Urinary bladder (tissue), 4 donors: ENCODE data around the gene ANKFY1. TPM values are rescaled to one million over a fixed set of nuclear protein-coding genes. Genes with fewer than 3 reads are reported as not detected.
A peak's percentile ranks its signal among the peaks of the same experiment; 100 is the strongest.
"Not testable (repeated sequence)": the region's sequence is repeated elsewhere in the genome, so short reads cannot be mapped to it uniquely, and the experiment has no call there.

Source experiments
- DNase-seq: peaks from one replicate; pipeline ENCODE4 v3.0.0-alpha.2; 2015; ENCODE audit errors: extremely low spot score
- H3K27ac ChIP-seq: one replicate; pipeline ENCODE4 v1.5.1; 2013; ENCODE audit warnings: low read depth, mild to moderate bottlenecking, moderate library complexity
- H3K36me3 ChIP-seq: one replicate; pipeline ENCODE4 v1.6.1; 2013; ENCODE audit warnings: mild to moderate bottlenecking, moderate library complexity; ENCODE audit not compliant: insufficient read depth
- H3K4me1 ChIP-seq: one replicate; pipeline ENCODE4 v1.6.1; 2013; ENCODE audit warnings: mild to moderate bottlenecking, moderate library complexity; ENCODE audit not compliant: insufficient read depth
- H3K4me3 ChIP-seq: one replicate; pipeline ENCODE4 v1.5.1; 2013; ENCODE audit warnings: low read depth, low read length
- WGBS: extraction: QIAGEN DNeasy Blood & Tissue Kit; methylation state at CpG from one replicate; pipeline ENCODE4 v1.1.7; 2013; 5-methylcytosine and 5-hydroxymethylcytosine counted together
- polyA plus RNA-seq: library from polyadenylated mRNA; stranded (reverse); fragments of 200-250 nt; gene quantifications from one replicate; pipeline ENCODE4 v1.2.3, GENCODE V29; 2013
- total RNA-seq: library from RNA; depleted of rRNA; stranded (reverse); fragments of >200 nt; gene quantifications from one replicate; pipeline ENCODE4 v1.2.3, GENCODE V29; 2014
- donor health status: healthy with polysubstance abuse.
- donor health status: healthy.

ANKFY1 gene
- total and polyA plus RNA-seq, 2 donors: 21.3 to 52.7 TPM

DNA sequence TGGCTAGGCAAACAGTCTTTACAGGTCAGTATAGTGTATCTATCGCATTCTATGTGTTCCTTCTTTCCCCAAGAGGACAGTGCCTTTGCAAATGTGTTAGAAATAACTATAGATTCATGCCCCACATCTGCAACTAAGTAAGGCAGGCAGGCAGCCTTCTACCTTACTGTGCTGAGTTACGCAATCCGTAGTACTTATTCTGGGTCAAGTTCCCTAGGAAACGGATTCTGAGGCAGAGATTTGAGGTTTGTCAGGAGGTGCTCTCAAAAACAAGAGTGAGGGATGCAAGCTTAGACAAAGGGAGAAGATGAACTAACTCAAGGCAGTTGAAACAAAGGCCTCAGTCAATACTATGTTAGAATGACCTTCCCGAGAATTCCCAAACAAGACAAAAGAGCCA, 12.7 kb upstream of the ANKFY1 start:
- no peaks in the 10 kb centered on the region for H3K4me1 ChIP-seq
- no peak overlapping the region for H3K4me3 ChIP-seq
- no peak overlapping the region for H3K27ac ChIP-seq
- no peak for DNase-seq
- H3K36me3 ChIP-seq: no peaks in the 10 kb centered on the region
- 97% methylated on average over 5 of the region's 5 CpGs for WGBS

DNA sequence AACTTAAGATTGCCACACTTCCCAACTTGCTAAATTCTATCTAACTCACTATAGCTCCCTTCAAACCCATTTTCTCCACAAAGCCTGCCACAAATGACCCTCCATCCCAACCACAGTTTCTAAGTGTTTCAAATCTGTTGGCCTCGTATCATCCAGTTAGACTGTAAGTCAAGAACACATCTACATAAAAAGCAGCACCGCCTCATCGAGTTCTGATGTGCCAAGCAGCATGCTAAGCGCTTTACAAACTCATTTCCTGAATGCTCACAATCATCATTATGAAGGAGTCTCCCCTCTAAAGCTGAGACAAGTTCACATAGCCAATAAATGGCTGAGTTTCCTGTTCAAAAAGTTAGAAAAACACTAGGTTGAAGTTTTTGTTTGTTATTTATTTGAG, 9.2 kb upstream of the ANKFY1 start:
- Histone ChIP-seq H3K36me3 (peaks cover 2% of the 10 kb centered on the region), H3K27ac (no peak overlapping the region), H3K4me1 (no peaks in the 10 kb centered on the region), H3K4me3 (no peak overlapping the region)
- DNase-seq: no peak
- WGBS: 90% methylated on average over 4 of the region's 4 CpGs

DNA sequence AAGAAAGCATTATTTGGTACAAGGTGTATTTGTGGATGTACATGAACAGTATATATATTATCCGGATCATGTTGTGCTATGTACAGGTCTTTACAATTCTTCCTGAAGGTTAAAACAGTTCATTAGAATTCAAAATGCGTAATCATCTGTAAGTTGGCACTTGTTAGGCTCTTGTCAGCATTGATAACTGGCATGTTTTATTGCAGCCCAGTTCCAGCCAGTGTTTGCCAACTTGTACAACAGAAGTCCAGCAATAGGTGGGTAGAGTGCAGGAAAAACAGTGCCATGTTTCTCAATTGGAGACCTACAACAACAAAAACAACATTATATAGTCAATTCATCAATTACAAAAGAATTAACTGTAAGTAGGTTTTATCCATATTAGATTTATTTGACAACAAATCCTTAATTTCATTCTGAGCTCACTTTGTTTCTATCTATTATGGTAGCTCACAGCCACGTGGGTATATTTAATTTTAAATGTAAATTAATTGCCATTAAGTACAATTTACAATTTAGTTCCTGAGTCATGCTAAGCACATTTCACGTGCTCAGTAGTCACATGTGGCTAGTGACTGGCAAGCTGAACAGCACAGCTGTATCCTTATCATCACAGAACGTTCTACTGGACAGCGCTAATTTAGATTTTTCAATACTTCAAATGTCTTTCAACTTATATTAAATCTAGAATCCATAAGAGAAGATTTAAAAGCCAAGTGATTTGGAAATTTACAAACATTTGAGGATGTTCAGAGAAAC, 8.6 kb upstream of the ANKFY1 start:
- Histone ChIP-seq H3K4me3 (no peak overlapping the region), H3K27ac (no peak overlapping the region), H3K4me1 (no peaks in the 10 kb centered on the region), H3K36me3 (peaks cover 2% of the 10 kb centered on the region)
- no peak for DNase-seq
- WGBS: 87% methylated on average over 6 of the region's 6 CpGs

DNA sequence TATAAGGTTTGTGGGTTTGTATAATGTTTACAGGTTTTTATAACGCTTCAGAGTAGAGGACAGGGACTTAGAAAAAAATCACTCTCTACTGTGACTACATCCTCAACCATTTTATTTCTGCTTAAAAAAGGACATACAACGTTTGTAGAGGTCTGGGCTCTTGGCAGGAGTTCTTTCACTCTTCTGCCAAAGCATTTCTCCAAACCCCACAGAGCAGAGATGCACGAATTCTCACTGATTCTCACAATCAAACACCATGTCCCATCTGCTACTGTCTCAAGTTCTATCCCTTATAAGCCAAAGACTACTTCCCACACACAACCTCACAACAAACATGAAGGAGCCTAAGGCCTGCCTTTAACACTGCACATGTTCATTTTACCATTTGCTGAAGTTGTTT, 7.0 kb upstream of the ANKFY1 start:
- 35% methylated on average over 3 of the region's 3 CpGs for WGBS
- no peak overlapping the region for H3K4me3 ChIP-seq
- H3K27ac ChIP-seq: no peak overlapping the region
- H3K4me1 ChIP-seq: no peaks in the 10 kb centered on the region
- DNase-seq: no peak
- peaks cover 2% of the 10 kb centered on the region for H3K36me3 ChIP-seq

DNA sequence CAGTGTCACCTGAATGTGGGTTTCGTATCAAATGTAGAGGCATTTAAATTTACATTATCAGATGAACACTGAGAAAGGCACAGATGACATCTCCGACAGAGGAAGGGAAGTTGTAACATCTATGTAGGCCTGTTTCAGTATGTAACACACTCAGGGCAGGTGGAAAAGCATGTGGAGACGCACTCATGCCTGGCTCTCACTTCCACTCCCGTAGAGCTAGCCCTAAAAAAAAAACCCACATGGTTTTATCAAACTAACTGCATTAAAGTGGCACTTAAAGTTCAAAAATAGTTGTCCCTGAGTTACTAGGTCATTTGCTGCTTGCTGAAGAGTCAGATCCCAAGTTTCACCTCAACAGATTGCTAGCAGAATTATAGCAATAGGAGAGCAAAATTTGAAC, 6.1 kb upstream of the ANKFY1 start:
- H3K27ac ChIP-seq: no peak overlapping the region
- no peak for DNase-seq
- peaks cover 2% of the 10 kb centered on the region for H3K36me3 ChIP-seq
- WGBS: 94% methylated on average over 4 of the region's 4 CpGs
- H3K4me1 ChIP-seq: no peaks in the 10 kb centered on the region
- H3K4me3 ChIP-seq: no peak overlapping the region

DNA sequence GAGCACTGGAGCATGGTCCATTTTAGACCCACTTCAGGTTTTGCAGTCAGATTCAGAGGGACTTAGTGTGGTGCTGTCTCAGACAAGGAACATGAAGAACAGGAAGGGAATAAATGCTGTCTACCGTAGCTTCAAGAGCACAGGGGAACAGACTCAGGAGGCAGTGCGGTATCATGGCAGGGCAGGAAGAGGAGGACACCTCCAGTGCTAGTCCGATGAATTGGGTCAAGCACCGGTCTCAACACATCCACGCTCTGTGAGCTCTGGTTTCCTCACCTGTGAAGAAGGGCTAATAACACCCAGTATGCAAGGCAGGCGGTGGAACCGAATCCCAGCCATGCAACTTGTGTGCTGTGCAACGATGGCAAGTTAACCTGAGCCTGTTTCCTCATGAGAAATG, 3.6 kb upstream of the ANKFY1 start:
- H3K4me3 ChIP-seq: no peak overlapping the region
- peaks cover 2% of the 10 kb centered on the region for H3K36me3 ChIP-seq
- peaks cover 2% of the 10 kb centered on the region for H3K4me1 ChIP-seq
- no peak overlapping the region for H3K27ac ChIP-seq
- 90% methylated on average over 8 of the region's 8 CpGs for WGBS
- no peak for DNase-seq

DNA sequence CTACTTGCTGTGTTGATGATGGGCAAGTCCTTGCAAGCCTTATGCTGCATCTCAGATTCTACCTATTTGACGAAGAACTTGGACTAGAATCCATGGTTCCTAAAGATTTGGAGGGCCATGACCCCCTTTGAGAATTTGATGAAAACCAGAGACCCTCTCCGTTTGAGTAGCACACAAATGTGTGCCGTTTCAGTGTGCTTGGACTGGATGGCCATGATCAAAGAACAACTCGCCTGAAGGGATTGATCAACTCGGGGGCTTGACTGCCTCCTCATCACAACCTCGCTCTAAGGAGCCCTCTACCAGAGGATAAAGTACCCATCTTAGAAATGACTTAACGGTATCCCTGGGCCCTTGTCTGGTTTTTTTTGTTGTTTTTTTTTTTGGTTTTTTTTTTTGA, 2.8 kb upstream of the ANKFY1 start:
- no peak for DNase-seq
- no peak overlapping the region for H3K4me3 ChIP-seq
- peaks cover 2% of the 10 kb centered on the region for H3K4me1 ChIP-seq
- H3K36me3 ChIP-seq: peaks cover 2% of the 10 kb centered on the region
- no peak overlapping the region for H3K27ac ChIP-seq
- WGBS: 75% methylated on average over 7 of the region's 7 CpGs

DNA sequence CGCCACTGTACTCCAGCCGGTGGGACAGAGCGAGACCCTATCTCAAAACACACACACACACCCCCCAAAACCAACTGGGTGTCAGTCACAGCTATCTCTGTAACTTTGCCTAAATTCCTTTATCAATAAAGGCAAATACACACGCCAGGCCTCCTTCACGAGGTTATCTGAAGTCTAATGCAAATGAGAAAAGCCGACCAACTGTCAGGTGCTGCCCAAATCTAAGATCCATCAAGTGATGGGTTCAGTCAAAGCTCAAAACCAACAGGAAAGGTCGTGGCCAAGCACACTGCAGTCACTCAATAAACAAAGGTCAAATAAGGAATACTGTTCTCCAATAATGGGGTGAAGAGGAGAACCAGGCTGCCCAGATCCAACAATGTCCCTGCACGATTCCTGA, 1.1 kb downstream of the ANKFY1 start:
- Histone ChIP-seq H3K4me1 (peaks cover 2% of the 10 kb centered on the region), H3K27ac (no peak overlapping the region), H3K4me3 (peak overlapping the region; percentile 98), H3K36me3 (no peaks in the 10 kb centered on the region)
- DNase-seq: no peak
- WGBS: 52% methylated on average over 8 of the region's 8 CpGs

DNA sequence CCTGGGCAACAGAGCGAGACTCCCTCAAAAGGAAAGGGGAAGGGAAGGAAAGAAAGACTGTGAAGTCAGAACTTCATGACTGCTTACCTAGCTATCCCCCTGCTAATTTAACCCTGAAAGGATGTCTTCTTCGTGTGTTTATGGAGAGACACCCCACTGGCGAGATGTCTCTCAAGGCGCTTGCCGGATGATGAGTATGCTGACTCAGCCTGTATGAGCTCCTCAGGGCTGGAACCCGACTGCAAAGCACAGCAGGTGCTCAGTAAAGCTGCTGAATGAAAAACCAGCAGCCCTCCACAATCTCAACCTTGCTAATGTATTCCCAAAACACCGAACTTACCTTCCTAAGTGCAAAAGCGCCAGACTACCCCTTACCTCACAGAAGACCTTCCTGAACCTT, 2.3 kb downstream of the ANKFY1 start:
- Histone ChIP-seq H3K36me3 (no peaks in the 10 kb centered on the region), H3K4me3 (no peak overlapping the region), H3K4me1 (peaks cover 2% of the 10 kb centered on the region), H3K27ac (no peak overlapping the region)
- WGBS: 93% methylated on average over 8 of the region's 8 CpGs
- no peak for DNase-seq

DNA sequence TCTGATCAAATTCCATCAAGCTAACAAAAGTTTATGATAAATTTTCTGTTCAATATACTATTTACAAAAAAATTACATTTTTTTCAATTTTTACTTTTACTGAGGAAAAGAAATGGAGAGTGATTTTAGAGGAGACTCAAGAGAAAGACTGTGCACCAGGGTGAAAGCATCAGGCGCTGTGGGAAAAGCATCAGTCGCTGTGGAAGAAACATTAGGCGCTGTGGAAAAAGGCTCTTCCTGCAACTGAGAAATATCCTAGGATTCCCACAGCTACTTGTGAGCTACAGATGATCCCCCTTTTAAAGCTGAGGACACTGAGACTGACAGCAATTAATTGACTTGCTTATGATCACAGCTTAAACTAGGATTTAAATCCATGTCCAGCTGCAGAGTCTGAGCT, 4.9 kb downstream of the ANKFY1 start:
- no peak for DNase-seq
- no peak overlapping the region for H3K4me3 ChIP-seq
- 98% methylated on average over 3 of the region's 3 CpGs for WGBS
- no peak overlapping the region for H3K27ac ChIP-seq
- H3K4me1 ChIP-seq: peaks cover 2% of the 10 kb centered on the region
- no peaks in the 10 kb centered on the region for H3K36me3 ChIP-seq

DNA sequence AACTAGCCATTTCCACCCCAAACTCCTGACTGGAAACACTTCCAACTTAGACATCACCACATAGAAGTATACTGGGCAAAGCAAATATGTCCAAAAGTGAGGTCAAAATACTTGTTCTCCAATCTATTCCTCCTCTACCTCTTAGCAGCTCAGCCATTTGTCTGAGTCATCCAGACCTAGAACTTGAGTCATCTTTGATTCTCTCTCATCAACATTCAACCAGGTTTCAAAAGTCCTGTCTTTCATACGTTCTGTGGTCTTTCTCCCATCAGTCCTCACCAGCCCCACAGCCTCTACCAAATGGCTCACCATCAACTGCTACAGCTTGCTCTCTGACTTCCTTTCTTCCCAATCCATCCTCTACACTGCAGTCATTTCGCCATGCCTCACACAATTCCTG, 6.8 kb downstream of the ANKFY1 start:
- DNase-seq: no peak
- no peak overlapping the region for H3K27ac ChIP-seq
- H3K4me1 ChIP-seq: no peaks in the 10 kb centered on the region
- H3K4me3 ChIP-seq: no peak overlapping the region
- no peaks in the 10 kb centered on the region for H3K36me3 ChIP-seq
- WGBS: 96% methylated on average over 2 of the region's 2 CpGs

DNA sequence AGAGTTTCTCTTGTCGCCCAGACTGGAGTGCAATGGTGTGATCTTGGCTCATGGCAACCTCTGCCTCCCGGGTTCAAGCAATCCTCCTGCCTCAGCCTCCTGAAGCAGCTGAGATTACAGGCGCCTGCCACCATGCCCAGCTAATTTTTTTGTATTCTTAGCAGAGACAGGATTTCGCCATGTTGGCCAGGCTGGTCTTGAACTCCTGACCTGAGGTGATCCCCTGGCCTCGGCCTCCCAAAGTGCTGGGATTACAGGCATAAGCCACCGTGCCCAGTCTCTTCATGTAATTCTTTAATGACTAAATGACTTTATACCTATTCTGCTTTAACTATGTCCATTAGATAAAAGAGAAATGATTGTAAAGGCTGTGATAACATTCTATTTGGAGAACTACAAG, 8.5 kb downstream of the ANKFY1 start:
- H3K4me1 ChIP-seq, H3K4me3 ChIP-seq, H3K27ac ChIP-seq, H3K36me3 ChIP-seq, DNase-seq: not testable (repeated sequence)
- 88% methylated on average over 6 of the region's 6 CpGs for WGBS

DNA sequence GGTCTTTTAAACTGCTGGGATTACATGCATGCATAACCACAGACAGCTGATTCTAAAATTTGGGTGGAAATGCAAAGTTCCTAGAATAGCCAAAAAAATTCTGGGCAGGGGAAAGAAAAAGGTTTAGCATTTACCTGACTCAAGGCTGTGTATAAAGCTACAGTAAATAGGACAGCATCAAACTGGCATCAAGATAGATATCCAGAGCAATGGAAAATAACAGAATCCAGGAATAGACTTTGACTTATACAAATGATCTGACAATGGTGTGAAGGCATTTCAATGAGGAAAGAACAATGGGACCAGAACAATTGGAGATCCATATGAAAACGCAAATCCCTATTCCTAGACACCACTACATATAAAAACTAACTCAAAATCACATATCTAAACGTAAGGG, 12.9 kb downstream of the ANKFY1 start:
- no peak overlapping the region for H3K27ac ChIP-seq
- no peaks in the 10 kb centered on the region for H3K4me1 ChIP-seq

DNA sequence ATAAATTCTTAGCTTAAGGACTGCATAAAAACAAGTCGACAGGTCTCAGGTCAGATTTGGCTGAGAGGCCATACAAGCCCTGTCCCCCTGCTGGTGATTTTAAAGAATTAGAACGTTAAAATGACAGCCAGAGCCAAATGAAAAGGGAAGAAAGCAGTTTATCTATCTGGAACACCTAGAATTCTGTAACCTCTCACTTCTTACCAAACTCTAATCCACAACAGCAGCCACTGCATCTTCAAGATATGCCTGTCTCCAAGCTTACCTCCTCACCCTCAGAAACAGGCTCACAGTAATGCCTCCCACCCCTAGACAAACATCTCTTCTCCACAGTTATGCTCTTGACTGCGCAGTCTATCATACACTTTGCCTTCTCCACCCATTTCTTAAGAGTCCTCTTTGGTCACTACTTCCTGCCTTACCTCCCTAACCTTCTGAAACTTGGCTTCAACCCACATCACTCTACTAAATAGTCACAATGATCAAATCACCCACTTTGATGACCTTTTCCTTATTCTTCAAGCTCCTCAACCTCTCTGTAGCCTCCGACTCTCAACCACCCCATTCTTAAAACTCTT, 14.2 kb downstream of the ANKFY1 start:
- no peaks in the 10 kb centered on the region for H3K4me1 ChIP-seq
- 51% methylated on average over 4 of the region's 4 CpGs for WGBS
- H3K4me3 ChIP-seq: no peak overlapping the region
- no peaks in the 10 kb centered on the region for H3K36me3 ChIP-seq
- H3K27ac ChIP-seq: no peak overlapping the region
- no peak for DNase-seq

More for the DNA sequence above, 12.9 kb downstream of the ANKFY1 start:
- no peak for DNase-seq
- Histone ChIP-seq H3K36me3 (no peaks in the 10 kb centered on the region), H3K4me3 (no peak overlapping the region)
- WGBS: 86% methylated on average over 2 of the region's 2 CpGs
